Right cardiac atrium (tissue), 5 donors: ENCODE data around the gene ADAM30. TPM values are rescaled to one million over a fixed set of nuclear protein-coding genes. Genes with fewer than 3 reads are reported as not detected.

Experiments
- ATAC-seq, 2 donors: fragments of 200-7000 bp; cut with Tn5 transposase; one replicate each; pipeline versions ENCODE4 v1.8.0 to v1.9.1; 2020; ENCODE audit warnings: moderate library complexity in 2 of 2, mild to moderate bottlenecking in 1 of 2
- DNase-seq, 3 donors: peaks; one replicate each; pipeline ENCODE4 v3.0.0-alpha.2; 2020
- H3K27ac ChIP-seq: one replicate; pipeline ENCODE4 v1.5.1; 2013; ENCODE audit warnings: mild to moderate bottlenecking, low read length, control low read depth, moderate library complexity
- H3K27me3 ChIP-seq: one replicate; pipeline ENCODE4 v1.6.1; 2013; ENCODE audit not compliant: control insufficient read depth, insufficient read depth
- H3K4me1 ChIP-seq: one replicate; pipeline ENCODE4 v1.6.1; 2013; ENCODE audit warnings: low read length; ENCODE audit not compliant: control insufficient read depth, insufficient read depth
- H3K4me3 ChIP-seq: one replicate; pipeline ENCODE4 v1.5.1; 2013; ENCODE audit warnings: low read length, control low read depth
- H3K9me3 ChIP-seq: one replicate; pipeline ENCODE4 v1.6.1; 2013; ENCODE audit warnings: low read length; ENCODE audit not compliant: control insufficient read depth
- WGBS: extraction: QIAGEN DNeasy Blood & Tissue Kit; methylation state at CpG from one replicate; pipeline ENCODE4 v1.1.7; 2013; 5-methylcytosine and 5-hydroxymethylcytosine counted together
- intact Hi-C, 4 donors: fragments of 100-400 bp; cut with DNase I; formaldehyde crosslinking; loops; one replicate each; pipeline versions ENCODE4 v1.11.0 to v1.14.0; 2022 to 2023
- polyA plus RNA-seq: library from polyadenylated mRNA; stranded (reverse); fragments of 200-250 nt; gene quantifications from one replicate; pipeline ENCODE4 v1.2.3, GENCODE V29; 2013
- total RNA-seq, 4 donors: library from RNA; stranded (reverse); fragmentation: NEBNext Ultra II Directional; extraction: Animal tissue kit (Norgen Biotek cat#: 25700); gene quantifications; one replicate each; pipeline ENCODE4 v1.2.1, GENCODE V29; 2021
- donor health status: healthy with polysubstance abuse.
- donor health status: DM: no; HTN: yes; CAD: no.
- donor health status: DM: no; HTN: no; CAD: no.
- donor health status: DM: no; HTN: yes; CAD: no; lungs with severe emphysema.
- donor health status: DM: yes; HTN: yes; CAD: no.

The ADAM30 gene
- total and polyA plus RNA-seq, 5 donors: not detected

DNA sequence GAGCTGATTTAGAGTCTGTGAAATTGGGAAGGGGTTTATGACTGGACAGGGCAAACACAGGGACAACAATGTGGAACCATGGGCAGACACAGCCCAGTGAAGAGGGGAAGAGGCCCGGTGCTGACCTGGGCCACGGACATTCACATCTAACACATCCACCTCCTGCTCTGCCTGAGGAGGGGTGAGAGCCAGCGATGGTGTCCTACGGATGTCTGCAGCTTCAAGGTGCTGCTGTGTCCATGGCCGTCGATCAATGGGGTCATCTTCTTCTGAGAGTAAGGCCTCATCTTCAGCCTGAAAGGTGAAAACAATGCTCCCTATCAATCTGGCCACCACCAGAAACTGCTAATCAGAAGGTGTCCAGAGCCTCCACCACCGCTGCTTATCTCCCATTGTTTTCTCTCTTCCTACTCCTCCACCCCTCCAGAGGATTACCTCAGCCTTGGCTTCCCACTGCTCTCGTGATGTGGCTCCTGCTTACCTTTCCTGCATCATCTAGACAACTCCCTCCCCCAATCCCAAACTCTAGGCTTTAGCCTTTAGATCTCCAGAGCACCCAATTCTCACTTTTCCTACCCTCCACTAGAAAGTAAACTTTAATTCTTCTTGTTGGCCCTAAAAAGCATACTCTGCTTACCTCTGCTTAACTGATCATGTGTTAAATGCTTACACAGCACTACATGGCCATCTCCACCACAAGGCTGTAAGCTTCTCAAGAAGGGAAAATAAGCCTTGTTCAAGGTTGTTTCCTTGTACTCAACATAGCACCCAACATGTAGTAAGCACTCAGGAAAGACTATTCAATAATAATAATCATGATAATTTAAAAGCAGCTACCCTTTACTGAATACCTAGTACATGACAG, 24.0 kb upstream of the ADAM30 start:
- Histone ChIP-seq H3K9me3 (no peaks in the 10 kb centered on the region), H3K27me3 (no peaks in the 10 kb centered on the region), H3K27ac (no peak overlapping the region), H3K4me3 (no peak overlapping the region), H3K4me1 (no peaks in the 10 kb centered on the region)
- DNase-seq: no peak
- intact Hi-C loops: no loop called here
- ATAC-seq: no peak
- WGBS: 78% methylated on average over 8 of the region's 8 CpGs

DNA sequence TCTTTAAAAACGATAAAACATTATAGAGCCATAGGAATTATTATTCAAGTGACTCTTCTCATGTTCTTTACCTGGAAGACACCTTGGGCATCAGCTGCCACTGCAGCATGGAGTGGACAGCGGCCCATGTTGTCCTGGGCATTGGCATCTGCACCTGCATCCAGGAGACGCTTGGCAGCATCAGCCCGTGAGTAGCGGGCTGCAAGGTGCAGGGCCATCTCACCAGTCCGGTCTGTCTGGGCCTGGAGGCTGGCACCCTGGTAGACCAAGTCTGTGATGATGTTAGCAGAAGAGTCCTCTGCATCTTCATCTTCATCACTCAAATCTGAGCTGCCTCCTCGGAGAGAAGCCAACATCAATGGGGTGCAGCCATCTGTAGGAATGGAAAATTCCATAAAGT, 22.9 kb upstream of the ADAM30 start:
- Histone ChIP-seq H3K27ac (no peak overlapping the region), H3K9me3 (no peaks in the 10 kb centered on the region), H3K4me1 (no peaks in the 10 kb centered on the region), H3K4me3 (no peak overlapping the region), H3K27me3 (no peaks in the 10 kb centered on the region)
- ATAC-seq: no peak
- 93% methylated on average over 7 of the region's 7 CpGs for WGBS
- DNase-seq: no peak
- intact Hi-C loops: no loop called here

DNA sequence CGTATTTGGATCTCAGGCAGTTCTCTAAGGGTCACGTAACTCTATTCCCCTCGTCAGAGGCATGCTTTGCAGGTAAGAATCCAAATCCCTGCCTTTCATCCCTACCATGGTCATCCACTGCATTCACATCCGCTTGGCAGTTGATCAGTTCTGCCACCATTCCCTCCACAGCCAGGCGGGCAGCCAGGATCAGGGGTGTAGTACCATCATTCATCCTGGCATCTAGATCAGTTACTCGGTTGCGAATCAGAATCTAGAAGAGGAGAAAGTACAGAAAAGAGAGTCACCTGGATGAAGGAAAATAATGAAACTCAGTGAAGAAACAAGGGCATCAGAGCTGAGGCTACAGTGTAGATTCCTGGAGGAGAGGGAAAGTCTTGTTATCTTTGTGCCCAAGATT, 22.0 kb upstream of the ADAM30 start:
- intact Hi-C loops: no loop called here
- WGBS: 91% methylated on average over 7 of the region's 7 CpGs
- Histone ChIP-seq H3K9me3 (no peaks in the 10 kb centered on the region), H3K4me3 (no peak overlapping the region), H3K4me1 (no peaks in the 10 kb centered on the region), H3K27me3 (no peaks in the 10 kb centered on the region), H3K27ac (no peak overlapping the region)
- no peak for ATAC-seq
- DNase-seq: no peak

DNA sequence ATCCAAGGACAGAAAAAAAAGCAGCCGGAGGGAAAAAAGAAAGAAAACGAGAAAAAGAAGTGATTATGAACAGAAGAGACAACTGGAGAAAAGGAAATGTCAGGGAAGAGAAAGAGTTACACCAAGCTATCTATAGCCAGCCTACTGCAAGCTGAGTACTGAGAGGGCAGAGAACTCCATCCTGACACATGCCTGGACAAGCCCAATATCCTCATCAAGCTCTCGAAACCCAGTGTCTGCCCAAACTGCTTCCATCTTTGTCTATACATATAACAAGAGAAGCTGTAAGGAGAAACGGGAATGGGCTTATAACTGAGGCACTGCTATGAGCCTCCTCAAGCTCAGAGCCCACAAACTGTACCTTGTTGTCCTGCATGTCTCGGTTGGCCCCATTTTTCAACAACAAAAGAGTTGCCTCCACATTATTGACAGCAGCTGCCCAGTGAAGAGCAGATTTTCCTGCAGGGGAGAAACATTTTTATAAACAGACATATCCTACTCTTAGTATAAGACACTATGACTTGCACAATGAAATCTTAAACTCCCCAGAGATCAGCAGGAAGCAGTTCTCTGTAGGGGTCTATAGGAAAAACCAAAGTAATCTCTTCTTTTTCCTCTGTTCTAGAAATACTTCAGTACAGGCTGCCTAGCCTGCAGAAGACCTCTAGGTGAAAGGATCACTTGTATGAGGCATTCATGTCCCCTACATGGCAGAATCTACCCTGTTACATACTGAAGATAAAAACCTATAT, 21.2 kb upstream of the ADAM30 start:
- H3K4me1 ChIP-seq: no peaks in the 10 kb centered on the region
- WGBS: 79% methylated on average over 5 of the region's 5 CpGs
- no peak overlapping the region for H3K27ac ChIP-seq
- no peak overlapping the region for H3K4me3 ChIP-seq
- no peaks in the 10 kb centered on the region for H3K9me3 ChIP-seq
- H3K27me3 ChIP-seq: no peaks in the 10 kb centered on the region
- ATAC-seq: no peak
- intact Hi-C loops: no loop called here
- no peak for DNase-seq

DNA sequence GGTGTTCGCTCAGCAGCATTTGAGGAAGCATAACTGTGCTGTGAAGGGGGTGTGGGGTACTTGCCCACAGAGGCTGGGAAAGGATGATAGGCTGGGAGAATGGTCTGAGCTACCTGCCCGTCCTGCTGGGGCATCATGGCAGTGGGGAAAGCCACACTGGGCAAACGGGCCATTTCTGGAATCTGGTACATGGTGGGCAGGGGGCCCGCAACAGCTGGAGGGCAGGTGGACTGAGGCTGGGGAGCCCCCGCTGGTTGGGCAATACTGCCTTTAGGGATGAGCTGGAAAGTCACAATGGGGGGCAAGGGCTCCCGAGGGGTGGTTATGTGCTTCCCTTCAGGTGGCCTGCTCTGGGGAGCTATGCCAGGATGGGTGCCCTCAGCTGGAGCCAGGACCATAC, 19.2 kb upstream of the ADAM30 start:
- Histone ChIP-seq H3K27ac (no peak overlapping the region), H3K9me3 (no peaks in the 10 kb centered on the region), H3K4me1 (no peaks in the 10 kb centered on the region), H3K27me3 (no peaks in the 10 kb centered on the region), H3K4me3 (no peak overlapping the region)
- WGBS: 89% methylated on average over 6 of the region's 6 CpGs
- intact Hi-C loops: no loop called here
- DNase-seq: peak in 1 of 3 donors; percentile 37
- ATAC-seq: no peak

DNA sequence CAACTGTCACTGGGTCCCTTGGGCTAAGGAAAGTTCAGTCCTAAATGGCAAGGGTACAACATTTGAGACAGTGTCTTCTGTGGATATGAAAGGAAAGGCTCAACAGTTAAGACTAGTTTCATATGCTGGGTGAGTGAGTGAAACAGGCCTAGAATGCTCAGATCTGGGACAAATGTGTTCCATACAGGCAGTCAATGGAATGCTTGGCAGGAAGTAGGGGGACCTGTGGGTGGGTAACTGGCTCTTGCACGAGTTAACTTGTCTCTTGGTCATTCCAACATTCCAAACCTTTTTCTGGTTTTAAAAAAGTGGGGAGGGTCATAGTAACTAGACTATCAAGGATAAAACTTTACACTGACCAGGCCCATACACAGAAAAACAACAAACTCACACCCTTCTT, 17.8 kb upstream of the ADAM30 start:
- Histone ChIP-seq H3K4me3 (no peak overlapping the region), H3K4me1 (no peaks in the 10 kb centered on the region), H3K27ac (no peak overlapping the region), H3K9me3 (no peaks in the 10 kb centered on the region), H3K27me3 (no peaks in the 10 kb centered on the region)
- ATAC-seq: no peak
- intact Hi-C loops: no loop called here
- WGBS: 46% methylated on average over 1 of the region's 1 CpG
- DNase-seq: no peak

DNA sequence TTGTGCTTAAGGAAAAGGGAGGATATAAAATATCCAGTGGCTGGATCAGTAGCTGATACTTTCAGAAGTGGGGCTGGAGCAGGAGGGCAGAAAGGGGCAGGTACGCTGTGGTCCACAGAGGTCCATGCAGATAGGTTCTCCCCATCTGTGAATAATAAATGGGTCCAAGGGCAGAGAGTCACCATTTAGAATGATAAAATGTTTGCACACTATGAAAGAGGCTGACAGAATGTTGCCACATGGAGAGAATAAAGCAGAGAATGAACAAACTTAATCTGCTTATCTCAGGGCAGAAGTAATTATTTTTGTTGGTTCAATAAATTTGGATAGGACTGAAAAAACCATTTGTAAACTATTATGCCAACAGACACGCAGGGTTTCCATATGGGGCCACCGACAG, 16.6 kb upstream of the ADAM30 start:
- no peaks in the 10 kb centered on the region for H3K4me1 ChIP-seq
- intact Hi-C loops: no loop called here
- ATAC-seq (no peak), DNase-seq (no peak)
- no peaks in the 10 kb centered on the region for H3K27me3 ChIP-seq
- H3K4me3 ChIP-seq: no peak overlapping the region
- no peak overlapping the region for H3K27ac ChIP-seq
- WGBS: 93% methylated on average over 3 of the region's 3 CpGs
- H3K9me3 ChIP-seq: no peaks in the 10 kb centered on the region

DNA sequence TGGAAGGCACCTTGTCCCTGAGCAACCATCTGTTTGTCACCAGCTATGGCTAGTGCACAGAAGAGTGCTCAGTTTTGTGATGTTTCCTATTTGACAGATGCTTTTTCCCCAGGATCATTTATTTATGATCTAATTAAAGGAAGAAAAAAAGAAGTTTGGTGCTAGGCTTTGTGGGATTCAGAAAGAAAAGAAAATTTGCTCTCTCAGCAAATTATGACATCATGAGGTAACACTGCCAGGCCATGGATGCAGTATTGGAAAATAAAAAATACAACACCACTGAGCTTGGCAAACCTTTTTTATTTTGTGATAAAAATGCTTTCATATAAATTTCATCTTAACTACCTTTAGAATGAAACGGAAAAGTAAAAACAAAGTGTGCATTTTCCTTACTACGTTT, 15.5 kb upstream of the ADAM30 start:
- no peak overlapping the region for H3K4me3 ChIP-seq
- DNase-seq: no peak
- H3K27me3 ChIP-seq: no peaks in the 10 kb centered on the region
- no peak overlapping the region for H3K27ac ChIP-seq
- H3K9me3 ChIP-seq: no peaks in the 10 kb centered on the region
- WGBS: 91% methylated on average over 2 of the region's 2 CpGs
- intact Hi-C loops: no loop called here
- H3K4me1 ChIP-seq: no peaks in the 10 kb centered on the region
- ATAC-seq: no peak

DNA sequence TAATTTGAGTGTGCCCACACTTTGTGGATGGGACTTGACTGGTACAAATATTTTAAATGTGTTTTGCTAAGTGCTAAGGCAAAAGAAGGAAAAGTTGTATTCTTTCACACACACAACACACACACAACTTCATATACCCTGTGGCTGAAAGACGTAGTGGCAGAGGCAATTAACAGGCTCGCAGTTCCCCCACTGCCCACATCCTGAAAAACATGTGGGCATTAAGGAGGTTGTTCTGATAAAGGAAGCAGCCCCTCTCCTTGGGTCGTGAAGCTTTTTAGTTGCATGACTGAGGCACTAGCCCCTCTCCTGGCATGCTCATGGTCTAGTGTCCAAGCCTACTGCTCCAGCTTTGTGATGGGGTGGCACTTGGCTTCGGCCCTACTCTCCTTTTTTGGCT, 14.3 kb upstream of the ADAM30 start:
- WGBS: 69% methylated on average over 4 of the region's 4 CpGs
- H3K27me3 ChIP-seq: no peaks in the 10 kb centered on the region
- H3K4me3 ChIP-seq: no peak overlapping the region
- H3K9me3 ChIP-seq: no peaks in the 10 kb centered on the region
- no peak for ATAC-seq
- DNase-seq: no peak
- H3K27ac ChIP-seq: no peak overlapping the region
- no peaks in the 10 kb centered on the region for H3K4me1 ChIP-seq
- intact Hi-C loops: no loop called here

DNA sequence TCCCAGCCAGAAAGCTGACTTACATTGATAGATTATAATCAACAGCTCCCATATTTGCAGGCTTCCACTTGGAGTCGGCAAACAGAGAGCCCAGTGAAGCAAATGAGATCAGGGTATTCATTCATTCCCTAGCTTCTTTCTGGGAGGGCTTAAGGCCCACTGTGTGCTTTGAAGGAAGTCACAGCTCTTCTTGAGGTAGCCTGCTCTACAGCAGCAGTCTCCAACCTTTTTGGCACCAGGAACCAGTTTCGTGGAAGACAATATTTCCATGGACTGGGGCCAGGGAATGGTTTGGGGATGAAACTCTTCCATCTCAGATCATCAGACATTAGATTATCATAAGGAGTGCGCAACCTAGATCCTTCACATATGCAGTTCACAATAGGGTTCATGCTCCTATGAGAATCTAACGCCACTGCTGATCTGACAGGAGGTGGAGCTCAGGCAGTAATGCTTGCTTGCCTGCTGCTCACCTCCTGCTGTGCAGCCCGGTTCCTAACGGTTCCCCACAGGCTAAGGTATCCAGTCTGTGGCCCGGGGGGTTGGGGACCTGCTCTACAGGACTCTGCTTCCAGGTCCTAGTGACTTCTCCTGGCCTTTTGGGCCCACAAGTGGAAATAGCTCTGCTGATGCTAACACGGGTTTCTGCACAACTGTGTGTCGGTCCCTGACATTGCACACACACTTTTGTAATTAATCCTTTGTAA, 13.7 kb upstream of the ADAM30 start:
- DNase-seq (no peak), ATAC-seq (no peak)
- no peaks in the 10 kb centered on the region for H3K9me3 ChIP-seq
- no peak overlapping the region for H3K4me3 ChIP-seq
- H3K27me3 ChIP-seq: no peaks in the 10 kb centered on the region
- H3K4me1 ChIP-seq: no peaks in the 10 kb centered on the region
- WGBS: 63% methylated on average over 9 of the region's 9 CpGs
- H3K27ac ChIP-seq: no peak overlapping the region
- intact Hi-C loops: no loop called here

DNA sequence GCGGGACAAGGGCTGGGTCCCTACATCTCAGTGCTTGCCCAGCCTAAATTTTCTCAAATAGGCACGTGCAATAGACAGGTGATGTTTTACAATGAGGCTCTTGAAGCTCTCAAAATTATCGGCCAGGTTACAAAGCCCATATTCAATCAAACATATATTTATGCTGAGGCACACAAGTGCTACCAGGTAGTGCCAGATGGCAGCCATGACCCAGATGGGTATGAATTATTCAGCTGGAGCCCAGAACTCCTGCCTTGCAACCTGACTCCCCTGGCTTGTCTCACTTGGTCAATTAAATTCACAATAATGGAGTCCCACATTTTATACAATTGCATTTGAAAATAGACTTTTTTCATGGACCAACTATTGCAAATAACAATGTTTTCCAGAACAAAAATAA, 12.3 kb upstream of the ADAM30 start:
- no peaks in the 10 kb centered on the region for H3K27me3 ChIP-seq
- no peak overlapping the region for H3K4me3 ChIP-seq
- H3K27ac ChIP-seq: no peak overlapping the region
- H3K4me1 ChIP-seq: no peaks in the 10 kb centered on the region
- DNase-seq (no peak), ATAC-seq (no peak)
- no peaks in the 10 kb centered on the region for H3K9me3 ChIP-seq
- 91% methylated on average over 3 of the region's 3 CpGs for WGBS
- intact Hi-C loops: no loop called here
